Trophoblast cell (in vitro differentiated cells and primary cell): ENCODE results near the gene CYTH1.
"Not testable (repeated sequence)": the region's sequence is repeated elsewhere in the genome, so short reads cannot be mapped to it uniquely, and the experiment has no call there.

Experiments
- DNase-seq, 2 donors: peaks; one replicate each; pipeline ENCODE4 v3.0.0-alpha.2; 2016
- H2AFZ ChIP-seq: 2 replicates; pipeline ENCODE4 v1.6.1; 2013; ENCODE audit warnings: low read length, moderate library complexity, mild to moderate bottlenecking; ENCODE audit not compliant: insufficient read depth, poor library complexity
- H2AK5ac ChIP-seq: 2 replicates; pipeline ENCODE4 v1.6.1; 2013; ENCODE audit warnings: mild to moderate bottlenecking, low read length
- H2BK120ac ChIP-seq: 2 replicates; pipeline ENCODE4 v1.6.1; 2013; ENCODE audit warnings: low read length, mild to moderate bottlenecking, moderate library complexity; ENCODE audit not compliant: insufficient read depth, poor library complexity
- H2BK12ac ChIP-seq: 2 replicates; pipeline ENCODE4 v1.6.1; 2013; ENCODE audit warnings: mild to moderate bottlenecking, low read length, moderate library complexity
- H2BK5ac ChIP-seq: 2 replicates; pipeline ENCODE4 v1.6.1; 2013; ENCODE audit warnings: low read length, low read depth, moderate library complexity, mild to moderate bottlenecking; ENCODE audit not compliant: poor library complexity
- H3K14ac ChIP-seq: 2 replicates; pipeline ENCODE4 v1.6.1; 2013; ENCODE audit warnings: mild to moderate bottlenecking, low read length
- H3K18ac ChIP-seq: 2 replicates; pipeline ENCODE4 v1.6.1; 2013; ENCODE audit warnings: mild to moderate bottlenecking, low read length
- H3K23ac ChIP-seq: 2 replicates; pipeline ENCODE4 v1.6.1; 2013; ENCODE audit warnings: low read length
- H3K27ac ChIP-seq: 2 replicates; pipeline ENCODE4 v1.5.1; 2013; ENCODE audit warnings: low read depth, mild to moderate bottlenecking, inconsistent platforms, low read length, moderate library complexity
- H3K27me3 ChIP-seq: 2 replicates; pipeline ENCODE4 v1.6.1; 2013; ENCODE audit warnings: inconsistent platforms, mild to moderate bottlenecking, low read length, moderate library complexity; ENCODE audit not compliant: insufficient read depth
- H3K36me3 ChIP-seq, 2 experiments: 1 replicate in 1 of 2; 2 replicates in 1 of 2; pipeline ENCODE4 v1.6.1; 2013; ENCODE audit warnings: low read length in 2 of 2, mild to moderate bottlenecking in 2 of 2, moderate library complexity in 1 of 2; ENCODE audit not compliant: insufficient read depth in 2 of 2, control insufficient read depth in 1 of 2
- H3K4ac ChIP-seq: 2 replicates; pipeline ENCODE4 v1.6.1; 2013; ENCODE audit warnings: low read depth, mild to moderate bottlenecking, low read length, moderate library complexity
- H3K4me1 ChIP-seq, 2 experiments: 1 replicate in 1 of 2; 2 replicates in 1 of 2; pipeline ENCODE4 v1.6.1; 2013; ENCODE audit warnings: low read length in 2 of 2, mild to moderate bottlenecking in 2 of 2, moderate library complexity in 1 of 2; ENCODE audit not compliant: insufficient read depth in 2 of 2, control insufficient read depth in 1 of 2
- H3K4me2 ChIP-seq: 2 replicates; pipeline ENCODE4 v1.6.1; 2013; ENCODE audit warnings: inconsistent platforms, mild to moderate bottlenecking, low read length, moderate library complexity
- H3K4me3 ChIP-seq: 2 replicates; pipeline ENCODE4 v1.5.1; 2013; ENCODE audit warnings: mild to moderate bottlenecking, low read depth, low read length, inconsistent platforms
- H3K79me1 ChIP-seq: one replicate; pipeline ENCODE4 v1.6.1; 2013; ENCODE audit warnings: low read length
- H3K79me2 ChIP-seq: 2 replicates; pipeline ENCODE4 v1.6.1; 2013; ENCODE audit warnings: low read length, mild to moderate bottlenecking; ENCODE audit not compliant: control insufficient read depth, insufficient read depth, poor library complexity
- H3K9ac ChIP-seq: 2 replicates; pipeline ENCODE4 v1.6.1; 2013; ENCODE audit warnings: mild to moderate bottlenecking, low read length
- H3K9me3 ChIP-seq: 2 replicates; pipeline ENCODE4 v1.6.1; 2013; ENCODE audit warnings: low read depth, mild to moderate bottlenecking, control low read depth, inconsistent platforms, low read length; ENCODE audit not compliant: insufficient read depth
- H4K12ac ChIP-seq: 2 replicates; pipeline ENCODE4 v1.6.1; 2013; ENCODE audit warnings: low read depth, mild to moderate bottlenecking, low read length, moderate library complexity
- H4K8ac ChIP-seq: 2 replicates; pipeline ENCODE4 v1.6.1; 2013; ENCODE audit warnings: low read depth, mild to moderate bottlenecking, low read length, moderate library complexity
- H4K91ac ChIP-seq: one replicate; pipeline ENCODE4 v1.6.1; 2013; ENCODE audit warnings: low read depth, mild to moderate bottlenecking, low read length, moderate library complexity
- whole genome bisulfite sequencing: extraction: QIAGEN DNeasy Blood & Tissue Kit; methylation state at CpG from one replicate; pipeline ENCODE4 v1.1.7; 2013; ENCODE audit warnings: missing lambda C conversion rate; ENCODE audit not compliant: insufficient read length, insufficient coverage; ENCODE audit errors: extremely low coverage; 5-methylcytosine and 5-hydroxymethylcytosine counted together

CYTH1 gene

DNA sequence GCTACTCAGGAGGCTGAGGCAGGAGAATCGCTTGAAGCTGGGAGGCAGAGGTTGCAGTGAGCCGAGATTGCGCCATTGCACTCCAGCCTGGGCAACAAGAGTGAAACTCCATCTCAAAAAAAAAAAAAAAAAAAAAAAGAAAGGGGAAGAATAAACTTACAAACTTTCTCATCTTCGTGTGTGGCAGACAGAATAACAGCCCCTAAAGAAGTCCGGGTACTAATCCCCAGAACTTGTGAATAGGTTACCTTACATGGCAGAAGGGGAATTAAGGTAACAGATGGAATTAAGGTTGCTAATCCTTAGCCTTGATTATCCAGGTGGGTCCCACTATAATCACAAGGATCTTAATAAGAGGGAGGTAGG, 2.8 kb downstream of the CYTH1 start:
- WGBS: no CpG with 5 or more reads among the region's 5 CpGs

DNA sequence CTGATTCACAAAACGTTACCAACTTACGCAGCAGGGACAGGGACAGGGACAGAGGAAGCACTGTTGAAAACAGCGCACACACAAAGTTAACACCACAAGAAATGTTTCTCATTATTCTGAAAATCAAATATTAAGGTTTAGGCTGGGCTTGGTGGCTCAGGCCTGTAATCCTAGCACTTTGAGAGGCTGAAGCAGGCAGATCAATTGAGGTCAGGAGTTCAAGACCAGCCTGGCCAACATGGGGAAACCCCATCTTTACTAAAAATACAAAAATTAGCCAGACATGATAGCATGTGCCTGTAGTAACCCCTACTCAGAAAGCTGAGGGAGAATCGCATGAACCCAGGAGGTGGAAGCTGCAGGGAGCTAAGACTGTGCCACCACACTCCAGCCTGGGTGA, 4.2 kb downstream of the CYTH1 start:
- no peak overlapping the region for H2BK120ac ChIP-seq
- DNase-seq: no peak
- H2BK5ac ChIP-seq: no peak overlapping the region
- no peak overlapping the region for H4K91ac ChIP-seq
- no peak overlapping the region for H3K4me2 ChIP-seq
- no peak overlapping the region for H3K4me3 ChIP-seq
- no peak overlapping the region for H3K27ac ChIP-seq
- no peaks in the 10 kb centered on the region for H3K27me3 ChIP-seq
- peak overlapping the region; percentile 78 for H3K4ac ChIP-seq
- no peak overlapping the region for H3K18ac ChIP-seq
- no peak overlapping the region for H2BK12ac ChIP-seq
- H3K9me3 ChIP-seq: no peaks in the 10 kb centered on the region
- peaks cover 11% of the 10 kb centered on the region for H3K79me2 ChIP-seq
- peaks cover 13% of the 10 kb centered on the region for H3K79me1 ChIP-seq
- no peaks in the 10 kb centered on the region for H3K36me3 ChIP-seq
- H3K14ac ChIP-seq: no peak overlapping the region
- no CpG with 5 or more reads among the region's 4 CpGs for WGBS
- H3K9ac ChIP-seq: no peak overlapping the region
- peaks cover 2% of the 10 kb centered on the region in 2 experiments for H3K4me1 ChIP-seq
- no peak overlapping the region for H2AFZ ChIP-seq
- H3K23ac ChIP-seq: no peak overlapping the region
- H2AK5ac ChIP-seq: no peak overlapping the region
- H4K12ac ChIP-seq: no peak overlapping the region
- no peak overlapping the region for H4K8ac ChIP-seq

More for the DNA sequence above, 2.8 kb downstream of the CYTH1 start:
- H3K36me3 ChIP-seq, H4K12ac ChIP-seq, H3K9me3 ChIP-seq, H3K23ac ChIP-seq, H2AFZ ChIP-seq, H3K9ac ChIP-seq, H3K4me1 ChIP-seq, H2BK120ac ChIP-seq, H4K91ac ChIP-seq, H2BK5ac ChIP-seq, H3K27me3 ChIP-seq, H2AK5ac ChIP-seq, H3K4me2 ChIP-seq, H2BK12ac ChIP-seq, H3K18ac ChIP-seq, H3K27ac ChIP-seq, H4K8ac ChIP-seq, DNase-seq, H3K4me3 ChIP-seq, H3K14ac ChIP-seq, H3K4ac ChIP-seq: not testable (repeated sequence)
- peaks cover 14% of the 10 kb centered on the region for H3K79me1 ChIP-seq
- peaks cover 11% of the 10 kb centered on the region for H3K79me2 ChIP-seq

DNA sequence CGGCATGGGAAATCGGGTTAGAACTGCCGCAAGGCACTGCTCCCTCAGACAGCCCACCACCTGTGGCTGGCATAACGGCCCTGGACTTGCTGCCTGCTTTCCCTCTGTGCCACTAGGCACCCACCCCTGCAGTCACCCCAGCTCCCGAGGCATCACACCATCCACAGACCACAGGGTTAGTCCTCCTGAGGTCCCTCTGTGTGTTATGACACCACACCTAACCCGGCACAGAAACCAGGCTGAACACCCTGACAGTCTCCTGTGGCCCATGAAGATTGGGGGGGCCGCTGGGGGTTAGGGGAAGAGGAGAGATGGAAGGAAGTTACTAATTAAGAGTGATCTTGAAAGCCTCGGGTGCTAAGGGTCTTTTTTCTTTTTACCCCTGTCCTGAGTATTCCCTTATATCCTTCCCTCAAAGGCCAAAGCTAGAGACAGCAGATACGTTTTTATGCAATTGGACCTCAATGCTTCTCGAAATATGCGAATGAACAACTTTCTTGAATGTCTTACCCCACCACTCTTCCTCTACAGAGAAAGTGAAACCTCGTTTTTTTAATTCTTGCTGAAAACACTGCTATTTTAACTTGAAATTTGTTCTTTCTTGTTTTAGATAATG, 7.0 kb downstream of the CYTH1 start:
- H3K4ac ChIP-seq: no peak overlapping the region
- H2AK5ac ChIP-seq: no peak overlapping the region
- no peak overlapping the region for H3K23ac ChIP-seq
- H3K27ac ChIP-seq: no peak overlapping the region
- H4K12ac ChIP-seq: no peak overlapping the region
- H2BK5ac ChIP-seq: no peak overlapping the region
- no peak overlapping the region for H2BK120ac ChIP-seq
- H3K9ac ChIP-seq: peak overlapping the region; percentile 9
- H3K27me3 ChIP-seq: no peaks in the 10 kb centered on the region
- WGBS: no CpG with 5 or more reads among the region's 12 CpGs
- no peak overlapping the region for H3K14ac ChIP-seq
- peaks cover 2% of the 10 kb centered on the region in 2 experiments for H3K4me1 ChIP-seq
- H3K36me3 ChIP-seq: no peaks in the 10 kb centered on the region
- H4K91ac ChIP-seq: no peak overlapping the region
- no peak for DNase-seq
- no peaks in the 10 kb centered on the region for H3K79me2 ChIP-seq
- H2AFZ ChIP-seq: no peak overlapping the region
- no peaks in the 10 kb centered on the region for H3K79me1 ChIP-seq
- no peak overlapping the region for H3K4me2 ChIP-seq
- no peak overlapping the region for H2BK12ac ChIP-seq
- H3K4me3 ChIP-seq: no peak overlapping the region
- peak overlapping the region; percentile 71 for H3K18ac ChIP-seq
- no peak overlapping the region for H4K8ac ChIP-seq
- no peaks in the 10 kb centered on the region for H3K9me3 ChIP-seq

DNA sequence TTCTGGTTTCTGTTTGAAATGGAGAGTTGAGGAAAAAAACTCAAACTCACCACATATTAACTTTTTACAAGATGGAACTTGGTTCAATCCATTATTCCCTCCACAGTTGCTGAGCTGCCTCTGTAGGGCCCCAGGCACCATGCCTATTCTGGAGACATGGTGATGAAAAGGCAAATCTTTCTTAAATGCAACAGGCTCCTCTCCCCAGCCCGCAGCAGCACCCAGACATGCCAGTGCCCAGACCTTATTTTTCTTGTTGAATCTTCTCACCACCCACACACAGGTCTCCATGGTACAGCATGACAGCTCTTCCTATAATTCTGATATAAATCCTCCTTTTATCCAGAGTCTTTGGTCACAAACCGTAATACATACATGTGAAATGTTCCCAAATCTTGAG, 7.6 kb downstream of the CYTH1 start:
- H3K79me2 ChIP-seq: no peaks in the 10 kb centered on the region
- H2AK5ac ChIP-seq: no peak overlapping the region
- no peak overlapping the region for H4K8ac ChIP-seq
- H3K9me3 ChIP-seq: no peaks in the 10 kb centered on the region
- no peak overlapping the region for H3K23ac ChIP-seq
- H3K36me3 ChIP-seq: no peaks in the 10 kb centered on the region
- H3K27me3 ChIP-seq: no peaks in the 10 kb centered on the region
- no peak for DNase-seq
- H3K14ac ChIP-seq: no peak overlapping the region
- no peak overlapping the region for H4K91ac ChIP-seq
- H2BK12ac ChIP-seq: no peak overlapping the region
- H3K4me3 ChIP-seq: no peak overlapping the region
- H3K27ac ChIP-seq: no peak overlapping the region
- no peak overlapping the region for H3K9ac ChIP-seq
- H3K18ac ChIP-seq: no peak overlapping the region
- H3K4me2 ChIP-seq: no peak overlapping the region
- no peak overlapping the region for H3K4ac ChIP-seq
- no CpG with 5 or more reads among the region's 2 CpGs for WGBS
- H2AFZ ChIP-seq: no peak overlapping the region
- no peaks in the 10 kb centered on the region for H3K79me1 ChIP-seq
- H2BK120ac ChIP-seq: no peak overlapping the region
- no peak overlapping the region for H4K12ac ChIP-seq
- peaks cover 2% of the 10 kb centered on the region in 2 experiments for H3K4me1 ChIP-seq
- H2BK5ac ChIP-seq: no peak overlapping the region
